MM.1S (cell line): ENCODE data around the gene MAN2A2.

Source experiments
- DNase-seq: peaks from one replicate; pipeline ENCODE4 v3.0.0-alpha.2; 2015
- H2AFZ ChIP-seq: fragments of 300-600 bp; sonication (generic); 2 replicates; pipeline ENCODE4 v1.6.0; 2016; ENCODE audit warnings: antibody characterized with exemption, low read length
- H3F3A ChIP-seq: fragments of 300-600 bp; sonication (generic); 2 replicates; pipeline ENCODE4 v1.6.1; 2016; ENCODE audit warnings: mild to moderate bottlenecking, antibody characterized with exemption, low read length, moderate library complexity, mixed read lengths; ENCODE audit not compliant: insufficient read depth
- H3K27ac ChIP-seq: fragments of 300-600 bp; sonication (generic); 2 replicates; pipeline ENCODE4 v1.5.1; 2016; ENCODE audit warnings: mild to moderate bottlenecking, low read length
- H3K27me3 ChIP-seq: fragments of 300-600 bp; sonication (generic); replicated peaks from 2 replicates; pipeline ENCODE4 v1.6.0; 2016; ENCODE audit warnings: low read length; ENCODE audit not compliant: insufficient read depth
- H3K36me3 ChIP-seq: fragments of 300-600 bp; sonication (generic); replicated peaks from 2 replicates; pipeline ENCODE4 v1.6.1; 2016; ENCODE audit warnings: mild to moderate bottlenecking, low read length, mixed read lengths; ENCODE audit not compliant: insufficient read depth
- H3K4me1 ChIP-seq: fragments of 300-600 bp; sonication (generic); 2 replicates; pipeline ENCODE4 v1.6.1; 2016; ENCODE audit warnings: low read length, mixed read lengths
- H3K4me2 ChIP-seq: fragments of 300-600 bp; sonication (generic); 2 replicates; pipeline ENCODE4 v1.6.0; 2016; ENCODE audit warnings: low read depth, low read length
- H3K4me3 ChIP-seq: fragments of 300-600 bp; sonication (generic); 2 replicates; pipeline ENCODE4 v1.5.1; 2016; ENCODE audit warnings: low read length, mixed read lengths
- H3K79me2 ChIP-seq: fragments of 300-600 bp; sonication (generic); 2 replicates; pipeline ENCODE4 v1.6.1; 2016; ENCODE audit warnings: mixed run types, low read length, mixed read lengths
- H3K9ac ChIP-seq: fragments of 300-600 bp; sonication (generic); 2 replicates; pipeline ENCODE4 v1.6.1; 2016; ENCODE audit warnings: low read length, mixed read lengths
- H3K9me2 ChIP-seq: fragments of 300-600 bp; sonication (generic); replicated peaks from 2 replicates; pipeline ENCODE4 v1.6.1; 2016; ENCODE audit warnings: mild to moderate bottlenecking, low read length, mixed read lengths; ENCODE audit not compliant: insufficient read depth
- H3K9me3 ChIP-seq: fragments of 300-600 bp; sonication (generic); replicated peaks from 2 replicates; pipeline ENCODE4 v1.6.1; 2016; ENCODE audit warnings: mild to moderate bottlenecking, low read length, mixed read lengths; ENCODE audit not compliant: insufficient read depth
- H4K20me1 ChIP-seq: fragments of 300-600 bp; sonication (generic); 2 replicates; pipeline ENCODE4 v1.6.1; 2016; ENCODE audit warnings: mild to moderate bottlenecking, low read length, moderate library complexity, mixed read lengths; ENCODE audit not compliant: insufficient read depth
- CTCF ChIP-seq: fragments of 300-600 bp; sonication (generic); IDR thresholded peaks from 2 replicates; pipeline ENCODE4 v1.5.1; 2016; ENCODE audit warnings: antibody characterized with exemption, low read length, mixed read lengths
- EZH2 ChIP-seq: fragments of 300-600 bp; sonication (generic); optimal IDR thresholded peaks from 2 replicates; pipeline ENCODE3; 2017; ENCODE audit warnings: low read depth, mild to moderate bottlenecking, antibody characterized with exemption, low read length, mixed read lengths
- EZH2phosphoT487 ChIP-seq: fragments of 300-600 bp; sonication (generic); IDR thresholded peaks from 2 replicates; pipeline ENCODE4 v1.6.1; 2018; ENCODE audit warnings: antibody characterized with exemption, low read length

MAN2A2 gene

GRCh38 chr15:90881181-90881977 is 21.7 kb upstream of the MAN2A2 start:
- Histone ChIP-seq H3K9me3 (no peaks in the 10 kb centered on the region), H3K36me3 (no peaks in the 10 kb centered on the region), H3F3A (no peaks in the 10 kb centered on the region; the same call in 1 of the 2 replicates), H3K27ac (no peak overlapping the region), H3K9ac (no peak overlapping the region), H4K20me1 (no peaks in the 10 kb centered on the region), H3K79me2 (no peaks in the 10 kb centered on the region), H3K27me3 (no peaks in the 10 kb centered on the region), H2AFZ (no peak overlapping the region), H3K4me3 (no peak overlapping the region), H3K4me1 (no peaks in the 10 kb centered on the region), H3K4me2 (no peak overlapping the region), H3K9me2 (no peaks in the 10 kb centered on the region)
- TF ChIP-seq EZH2 (no peak), EZH2phosphoT487 (no peak)
- no peak for DNase-seq

- H3K4me1 ChIP-seq = no peaks in the 10 kb centered on the region
- H3K79me2 ChIP-seq = no peaks in the 10 kb centered on the region
- no peak for DNase-seq
- H3K27me3 ChIP-seq = 0 out of 2 replicates have a peak, but pooled peaks cover under 1% of the 10 kb centered on the region
- H3K4me2 ChIP-seq = no peak overlapping the region
- no peak overlapping the region for H2AFZ ChIP-seq
- H3K4me3 ChIP-seq = no peak overlapping the region
- H3K36me3 ChIP-seq = no peaks in the 10 kb centered on the region
- H3K9me2 ChIP-seq = no peaks in the 10 kb centered on the region
- TF ChIP-seq EZH2phosphoT487 = no peak
- no peaks in the 10 kb centered on the region; the same call in 1 of the 2 replicates for H3F3A ChIP-seq
- no peak overlapping the region for H3K9ac ChIP-seq
- H3K27ac ChIP-seq = no peak overlapping the region
- no peaks in the 10 kb centered on the region for H3K9me3 ChIP-seq
- no peaks in the 10 kb centered on the region for H4K20me1 ChIP-seq
These were observed 21.0 kb upstream of the MAN2A2 start for GRCh38 chr15:90881978-90882721.

DNA sequence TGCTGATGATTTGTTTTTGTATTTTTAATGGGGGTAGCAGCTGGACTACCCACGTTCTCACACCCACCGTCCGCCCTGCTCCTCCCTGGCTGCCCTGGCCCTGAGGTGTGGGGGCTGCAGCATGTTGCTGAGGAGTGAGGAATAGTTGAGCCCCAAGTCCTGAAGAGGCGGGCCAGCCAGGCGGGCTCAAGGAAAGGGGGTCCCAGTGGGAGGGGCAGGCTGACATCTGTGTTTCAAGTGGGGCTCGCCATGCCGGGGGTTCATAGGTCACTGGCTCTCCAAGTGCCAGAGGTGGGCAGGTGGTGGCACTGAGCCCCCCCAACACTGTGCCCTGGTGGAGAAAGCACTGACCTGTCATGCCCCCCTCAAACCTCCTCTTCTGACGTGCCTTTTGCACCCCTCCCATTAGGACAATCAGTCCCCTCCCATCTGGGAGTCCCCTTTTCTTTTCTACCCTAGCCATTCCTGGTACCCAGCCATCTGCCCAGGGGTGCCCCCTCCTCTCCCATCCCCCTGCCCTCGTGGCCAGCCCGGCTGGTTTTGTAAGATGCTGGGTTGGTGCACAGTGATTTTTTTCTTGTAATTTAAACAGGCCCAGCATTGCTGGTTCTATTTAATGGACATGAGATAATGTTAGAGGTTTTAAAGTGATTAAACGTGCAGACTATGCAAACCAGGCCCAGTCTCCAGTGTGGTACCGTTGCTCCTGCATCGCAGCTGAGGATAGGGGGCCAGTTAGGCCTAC is 20.1 kb upstream of the MAN2A2 start:
- Histone ChIP-seq H3F3A (no peaks in the 10 kb centered on the region; the same call in 1 of the 2 replicates), H3K4me2 (no peak overlapping the region), H3K27ac (no peak overlapping the region), H2AFZ (no peak overlapping the region), H3K4me1 (no peaks in the 10 kb centered on the region), H3K9me3 (no peaks in the 10 kb centered on the region), H3K4me3 (no peak overlapping the region), H3K9ac (no peak overlapping the region), H4K20me1 (no peaks in the 10 kb centered on the region), H3K79me2 (no peaks in the 10 kb centered on the region), H3K36me3 (no peaks in the 10 kb centered on the region), H3K9me2 (no peaks in the 10 kb centered on the region), H3K27me3 (peaks cover 7% of the 10 kb centered on the region; the same call in 1 of the 2 replicates)
- TF ChIP-seq EZH2phosphoT487 = no peak
- no peak for TF ChIP-seq CTCF
- TF ChIP-seq EZH2 = no peak
- DNase-seq = no peak

DNA sequence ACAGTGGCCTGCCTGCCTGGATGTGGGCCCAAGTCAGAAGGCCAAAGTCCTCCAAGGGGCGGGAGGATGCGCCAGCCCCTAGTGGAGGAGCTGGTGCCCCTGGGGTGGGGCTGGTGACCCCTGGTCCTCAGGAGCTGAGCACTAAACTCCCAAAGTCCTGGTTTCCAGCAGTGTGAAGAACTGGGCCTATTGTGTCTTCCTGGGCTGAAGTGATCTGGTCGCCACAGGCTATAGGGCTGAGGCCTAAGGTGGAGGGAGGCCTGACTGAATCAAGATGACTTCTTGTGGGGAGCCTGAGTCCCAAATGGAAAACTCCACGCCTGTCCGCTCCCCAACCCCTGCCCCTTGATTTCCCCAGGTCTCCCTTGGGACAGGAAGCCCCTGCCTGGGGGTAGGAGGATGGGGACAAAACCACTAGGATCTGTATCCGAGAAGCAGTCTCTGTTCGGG is 19.6 kb upstream of the MAN2A2 start:
- Histone ChIP-seq H3K4me2 (no peak overlapping the region), H3K4me3 (no peak overlapping the region), H2AFZ (no peak overlapping the region), H3K27ac (no peak overlapping the region), H3F3A (no peaks in the 10 kb centered on the region; the same call in 1 of the 2 replicates), H3K4me1 (no peaks in the 10 kb centered on the region), H3K9ac (no peak overlapping the region), H3K36me3 (no peaks in the 10 kb centered on the region), H3K9me2 (no peaks in the 10 kb centered on the region), H4K20me1 (no peaks in the 10 kb centered on the region), H3K79me2 (no peaks in the 10 kb centered on the region), H3K27me3 (peaks cover 7% of the 10 kb centered on the region; the same call in 1 of the 2 replicates), H3K9me3 (no peaks in the 10 kb centered on the region)
- DNase-seq = no peak
- no peak for TF ChIP-seq EZH2phosphoT487
- TF ChIP-seq CTCF = no peak
- TF ChIP-seq EZH2 = no peak
